Skeletal muscle tissue (tissue), 4 donors: ENCODE data around the gene AIPL1. TPM values are rescaled to one million over a fixed set of nuclear protein-coding genes. Genes with fewer than 3 reads are reported as not detected.

ENCODE experiments used
- H3K27ac ChIP-seq: one replicate; pipeline ENCODE4 v1.7.0; 2013; ENCODE audit warnings: mild to moderate bottlenecking, low read depth, low read length, inconsistent platforms
- H3K27me3 ChIP-seq, 3 donors: one replicate each; pipeline ENCODE4 v1.7.0; 2013; ENCODE audit warnings: low read length in 3 of 3; ENCODE audit not compliant: control insufficient read depth in 3 of 3, insufficient read depth in 3 of 3
- H3K36me3 ChIP-seq, 3 donors: one replicate each; pipeline ENCODE4 v1.7.0; 2013; ENCODE audit warnings: low read length in 3 of 3; ENCODE audit not compliant: control insufficient read depth in 3 of 3, insufficient read depth in 3 of 3
- H3K4me1 ChIP-seq, 3 donors: one replicate each; pipeline ENCODE4 v1.7.0; 2013; ENCODE audit warnings: low read length in 3 of 3, mild to moderate bottlenecking in 3 of 3; ENCODE audit not compliant: control insufficient read depth in 3 of 3, insufficient read depth in 3 of 3
- H3K4me3 ChIP-seq, 3 donors: one replicate each; pipeline ENCODE4 v1.7.0; 2013; ENCODE audit warnings: low read length in 3 of 3
- H3K9ac ChIP-seq, 3 donors: one replicate each; pipeline ENCODE4 v1.7.0; 2013; ENCODE audit warnings: low read length in 3 of 3, mild to moderate bottlenecking in 3 of 3, moderate library complexity in 2 of 3, low read depth in 1 of 3
- H3K9me3 ChIP-seq, 3 donors: one replicate each; pipeline ENCODE4 v1.7.0; 2013; ENCODE audit warnings: low read length in 3 of 3; ENCODE audit not compliant: control insufficient read depth in 3 of 3
- total RNA-seq: library from RNA; depleted of rRNA; stranded (reverse); fragments of >200 nt; gene quantifications from one replicate; pipeline ENCODE4 v1.2.3, GENCODE V29; 2014
- donor health status: Osteomylitis.

The AIPL1 gene
- total RNA-seq, 1 donor from 2014 or later: not detected

- no peak overlapping the region for H3K4me3 ChIP-seq
- H3K27me3 ChIP-seq: peaks cover 6 to 27% (median 8%) of the 10 kb centered on the region in 3 donors
- H3K36me3 ChIP-seq: no peaks in the 10 kb centered on the region
- H3K9ac ChIP-seq: no peak overlapping the region
- no peak overlapping the region for H3K27ac ChIP-seq
- H3K9me3 ChIP-seq: no peaks in the 10 kb centered on the region
- H3K4me1 ChIP-seq: no peaks in the 10 kb centered on the region
Measured at GRCh38 chr17:6423931-6424330, 11.0 kb downstream of the AIPL1 start.

- Histone ChIP-seq H3K36me3 (no peaks in the 10 kb centered on the region), H3K4me3 (no peak overlapping the region), H3K27me3 (peaks cover 6 to 24% (median 8%) of the 10 kb centered on the region in 3 donors), H3K9me3 (no peaks in the 10 kb centered on the region), H3K27ac (no peak overlapping the region), H3K4me1 (no peaks in the 10 kb centered on the region), H3K9ac (no peak overlapping the region)
Measured at GRCh38 chr17:6422654-6423241, 12.2 kb downstream of the AIPL1 start.

GRCh38 chr17:6421700-6422604, 13.0 kb downstream of the AIPL1 start:
- peaks cover 6 to 24% (median 12%) of the 10 kb centered on the region in 3 donors for H3K27me3 ChIP-seq
- H3K9ac ChIP-seq: no peak overlapping the region
- no peaks in the 10 kb centered on the region for H3K9me3 ChIP-seq
- H3K36me3 ChIP-seq: no peaks in the 10 kb centered on the region
- H3K4me1 ChIP-seq: no peaks in the 10 kb centered on the region
- H3K4me3 ChIP-seq: no peak overlapping the region
- H3K27ac ChIP-seq: no peak overlapping the region

- Histone ChIP-seq H3K27me3 (peaks cover 6 to 28% (median 20%) of the 10 kb centered on the region in 3 donors), H3K27ac (no peak overlapping the region), H3K4me3 (no peak overlapping the region), H3K9ac (no peak overlapping the region), H3K36me3 (no peaks in the 10 kb centered on the region), H3K9me3 (no peaks in the 10 kb centered on the region), H3K4me1 (no peaks in the 10 kb centered on the region)
Measured at GRCh38 chr17:6420173-6420641, 14.7 kb downstream of the AIPL1 start.

- Histone ChIP-seq H3K9me3 (no peaks in the 10 kb centered on the region), H3K36me3 (no peaks in the 10 kb centered on the region), H3K4me3 (no peak overlapping the region), H3K9ac (no peak overlapping the region), H3K4me1 (no peaks in the 10 kb centered on the region), H3K27ac (no peak overlapping the region), H3K27me3 (peaks cover 6 to 28% (median 21%) of the 10 kb centered on the region in 3 donors)
Measured at GRCh38 chr17:6415616-6416015, 19.3 kb downstream of the AIPL1 start.

GRCh38 chr17:6413065-6413464, 21.9 kb downstream of the AIPL1 start:
- Histone ChIP-seq H3K36me3 (no peaks in the 10 kb centered on the region), H3K27me3 (peaks cover 4 to 24% (median 19%) of the 10 kb centered on the region in 3 donors), H3K27ac (no peak overlapping the region), H3K9me3 (no peaks in the 10 kb centered on the region), H3K4me1 (no peaks in the 10 kb centered on the region), H3K9ac (no peak overlapping the region), H3K4me3 (no peak overlapping the region)

GRCh38 chr17:6408735-6409134, 26.2 kb downstream of the AIPL1 start:
- H3K4me3 ChIP-seq: no peak overlapping the region
- no peak overlapping the region for H3K27ac ChIP-seq
- H3K4me1 ChIP-seq: no peaks in the 10 kb centered on the region
- H3K9me3 ChIP-seq: no peaks in the 10 kb centered on the region
- no peak overlapping the region for H3K9ac ChIP-seq
- peaks cover 15 to 28% (median 22%) of the 10 kb centered on the region in 3 donors for H3K27me3 ChIP-seq
- H3K36me3 ChIP-seq: no peaks in the 10 kb centered on the region

- Histone ChIP-seq H3K9ac (no peak overlapping the region), H3K4me3 (no peak overlapping the region), H3K4me1 (no peaks in the 10 kb centered on the region), H3K36me3 (no peaks in the 10 kb centered on the region), H3K9me3 (no peaks in the 10 kb centered on the region), H3K27me3 (peaks cover 15 to 28% (median 22%) of the 10 kb centered on the region in 3 donors), H3K27ac (no peak overlapping the region)
Measured at GRCh38 chr17:6408276-6408675, 26.6 kb downstream of the AIPL1 start.

GRCh38 chr17:6402258-6402657, 32.7 kb downstream of the AIPL1 start:
- H3K36me3 ChIP-seq: no peaks in the 10 kb centered on the region
- no peak overlapping the region for H3K4me3 ChIP-seq
- no peak overlapping the region for H3K9ac ChIP-seq
- no peaks in the 10 kb centered on the region for H3K4me1 ChIP-seq
- peaks cover 4 to 14% (median 12%) of the 10 kb centered on the region in 3 donors for H3K27me3 ChIP-seq
- H3K27ac ChIP-seq: no peak overlapping the region
- peaks cover 0 to 7% (median 0%) of the 10 kb centered on the region in 3 donors for H3K9me3 ChIP-seq

GRCh38 chr17:6398955-6399354, 36.0 kb downstream of the AIPL1 start:
- H3K27ac ChIP-seq: no peak overlapping the region
- no peak overlapping the region for H3K9ac ChIP-seq
- no peaks in the 10 kb centered on the region for H3K36me3 ChIP-seq
- peaks cover 0 to 7% (median 3%) of the 10 kb centered on the region in 3 donors for H3K9me3 ChIP-seq
- peaks cover 8 to 20% (median 20%) of the 10 kb centered on the region in 3 donors for H3K27me3 ChIP-seq
- H3K4me3 ChIP-seq: no peak overlapping the region
- no peaks in the 10 kb centered on the region for H3K4me1 ChIP-seq
